Measurements from ENCODE around the gene SLC12A9. TPM values are rescaled to one million over a fixed set of nuclear protein-coding genes. Genes with fewer than 3 reads are reported as not detected.

The SLC12A9 gene
- total and polyA plus RNA-seq, 2 experiments from 2014 or later, result 10.3 to 39.9 TPM

- no peak for TF ChIP-seq ZNF462 (CRISPR knock-in tag; IDR thresholded peaks at IDR 0.05)
- TF ChIP-seq ZNF331 (CRISPR knock-in tag; IDR thresholded peaks at IDR 0.05; ENCODE audit: low read depth), result no peak
- TF ChIP-seq NANOG (IDR thresholded peaks at IDR 0.05; ENCODE audit: borderline replicate concordance), result no peak
- no peak for TF ChIP-seq REST (IDR thresholded peaks at IDR 0.05; ENCODE audit: unreplicated experiment)
- TF ChIP-seq POLR2AphosphoS5 (IDR thresholded peaks at IDR 0.05; ENCODE audit: low read depth), result no peak
- no peak for TF ChIP-seq EZH2phosphoT487 (IDR thresholded peaks at IDR 0.05; ENCODE audit: unreplicated experiment)
- TF ChIP-seq CREB1 (CRISPR knock-in tag; IDR thresholded peaks at IDR 0.05; ENCODE audit: low read depth), result no peak
- no peak for TF ChIP-seq EZH2 (IDR thresholded peaks at IDR 0.05; ENCODE audit: low read depth, unreplicated experiment)
Observed at GRCh38 chr7:100808354-100808875, 44.1 kb upstream of the SLC12A9 start (continued).

Measured in GM23338 (cell line).